Measurements from ENCODE around the gene IL20. TPM values are rescaled to one million over a fixed set of nuclear protein-coding genes. Genes with fewer than 3 reads are reported as not detected.

Gene IL20
- not detected for total RNA-seq
- long read RNA-seq = 0 reads

- DNase-seq (ENCODE audit: low spot score) = no peak
These were observed at the start of gene IL20 for GRCh38 chr1:206864939-206865671. TSS of gene IL20 (plus strand) at chr1:206865623. CDS start at chr1:206865853, 230 bp downstream.

- DNase-seq (ENCODE audit: low spot score) = no peak
These were observed 48.8 kb upstream of the IL20 start for GRCh38 chr1:206816390-206817287.

GRCh38 chr1:206821493-206821892 is 43.9 kb upstream of the IL20 start:
- no peak for DNase-seq (ENCODE audit: low spot score)

GRCh38 chr1:206823727-206824126 is 41.7 kb upstream of the IL20 start:
- no peak for DNase-seq (ENCODE audit: low spot score)

GRCh38 chr1:206824331-206824730 is 41.1 kb upstream of the IL20 start:
- DNase-seq (ENCODE audit: low spot score) = no peak

- no peak for DNase-seq (ENCODE audit: low spot score)
These were observed 39.0 kb upstream of the IL20 start for GRCh38 chr1:206826394-206826793.

- DNase-seq (ENCODE audit: low spot score) = no peak
These were observed 37.4 kb upstream of the IL20 start for GRCh38 chr1:206828061-206828460.

- no peak for DNase-seq (ENCODE audit: low spot score)
These were observed 36.7 kb upstream of the IL20 start for GRCh38 chr1:206828765-206829164.

GRCh38 chr1:206829282-206829681 is 36.1 kb upstream of the IL20 start:
- no peak for DNase-seq (ENCODE audit: low spot score)

GRCh38 chr1:206829875-206830274 is 35.5 kb upstream of the IL20 start:
- DNase-seq (ENCODE audit: low spot score) = no peak

GRCh38 chr1:206831650-206832049 is 33.8 kb upstream of the IL20 start:
- DNase-seq (ENCODE audit: low spot score) = no peak

- DNase-seq (ENCODE audit: low spot score) = no peak
These were observed 33.0 kb upstream of the IL20 start for GRCh38 chr1:206832352-206832880.

- DNase-seq (ENCODE audit: low spot score) = no peak
These were observed 32.2 kb upstream of the IL20 start for GRCh38 chr1:206833106-206833680.

- DNase-seq (ENCODE audit: low spot score) = no peak
These were observed 31.6 kb upstream of the IL20 start for GRCh38 chr1:206833801-206834200.

- DNase-seq (ENCODE audit: low spot score) = no peak
These were observed 31.2 kb upstream of the IL20 start for GRCh38 chr1:206834217-206834616.

GRCh38 chr1:206834711-206835110 is 30.7 kb upstream of the IL20 start:
- no peak for DNase-seq (ENCODE audit: low spot score)

- no peak for DNase-seq (ENCODE audit: low spot score)
These were observed 30.2 kb upstream of the IL20 start for GRCh38 chr1:206835186-206835585.

- DNase-seq (ENCODE audit: low spot score) = no peak
These were observed 29.3 kb upstream of the IL20 start for GRCh38 chr1:206836111-206836510.

GRCh38 chr1:206839006-206839560 is 26.3 kb upstream of the IL20 start:
- no peak for DNase-seq (ENCODE audit: low spot score)

GRCh38 chr1:206839857-206840256 is 25.6 kb upstream of the IL20 start:
- no peak for DNase-seq (ENCODE audit: low spot score)

GRCh38 chr1:206841609-206842323 is 23.7 kb upstream of the IL20 start:
- DNase-seq (ENCODE audit: low spot score) = no peak
